Measurements from ENCODE around the gene TBX2. TPM values are rescaled to one million over a fixed set of nuclear protein-coding genes. Genes with fewer than 3 reads are reported as not detected.
A peak's percentile ranks its signal among the peaks of the same experiment; 100 is the strongest.
"Not testable (repeated sequence)": the region's sequence is repeated elsewhere in the genome, so short reads cannot be mapped to it uniquely, and the experiment has no call there.

Gene TBX2
- total and polyA plus RNA-seq, 9 donors = 8.9 to 20.4 (median 10.8) TPM

GRCh38 chr17:61436273-61436672, 36.6 kb downstream of the TBX2 start:
- Histone ChIP-seq H3K27me3 (ENCODE audit: control insufficient read depth, insufficient read depth, low read length) (peaks cover 3% of the 10 kb centered on the region), H3K4me3 (ENCODE audit: low read length) (no peak overlapping the region), H3K36me3 (ENCODE audit: control insufficient read depth, insufficient read depth, low read length) (no peaks in the 10 kb centered on the region), H3K27ac (ENCODE audit: low read length) (no peak overlapping the region), H3K4me1 (ENCODE audit: control insufficient read depth, insufficient read depth, low read length) (no peaks in the 10 kb centered on the region), H3K9me3 (replicated peaks; ENCODE audit: control insufficient read depth, low read depth, low read length) (peaks cover 13% of the 10 kb centered on the region)
- DNase-seq = no peak

GRCh38 chr17:61436995-61437704, 37.5 kb downstream of the TBX2 start:
- no peaks in the 10 kb centered on the region for H3K36me3 ChIP-seq (ENCODE audit: control insufficient read depth, insufficient read depth, low read length)
- DNase-seq = no peak
- H3K27ac ChIP-seq (ENCODE audit: low read length) = no peak overlapping the region
- H3K27me3 ChIP-seq (ENCODE audit: control insufficient read depth, insufficient read depth, low read length) = peaks cover 3% of the 10 kb centered on the region
- H3K4me3 ChIP-seq (ENCODE audit: low read length) = no peak overlapping the region
- no peaks in the 10 kb centered on the region for H3K4me1 ChIP-seq (ENCODE audit: control insufficient read depth, insufficient read depth, low read length)
- H3K9me3 ChIP-seq (replicated peaks; ENCODE audit: control insufficient read depth, low read depth, low read length) = peaks cover 13% of the 10 kb centered on the region

GRCh38 chr17:61440697-61441096, 41.1 kb downstream of the TBX2 start:
- no peak for DNase-seq
- peaks cover 10% of the 10 kb centered on the region for H3K9me3 ChIP-seq (replicated peaks; ENCODE audit: control insufficient read depth, low read depth, low read length)
- H3K4me1 ChIP-seq (ENCODE audit: control insufficient read depth, insufficient read depth, low read length) = peaks cover 8% of the 10 kb centered on the region
- no peaks in the 10 kb centered on the region for H3K36me3 ChIP-seq (ENCODE audit: control insufficient read depth, insufficient read depth, low read length)
- H3K27me3 ChIP-seq (ENCODE audit: control insufficient read depth, insufficient read depth, low read length) = peaks cover 8% of the 10 kb centered on the region
- no peak overlapping the region for H3K27ac ChIP-seq (ENCODE audit: low read length)
- no peak overlapping the region for H3K4me3 ChIP-seq (ENCODE audit: low read length)

- not testable (repeated sequence) for H3K36me3 ChIP-seq (ENCODE audit: control insufficient read depth, insufficient read depth, low read length); H3K27me3 ChIP-seq (ENCODE audit: control insufficient read depth, insufficient read depth, low read length); H3K4me1 ChIP-seq (ENCODE audit: control insufficient read depth, insufficient read depth, low read length); H3K4me3 ChIP-seq (ENCODE audit: low read length); H3K27ac ChIP-seq (ENCODE audit: low read length); DNase-seq
- 95% methylated on average over 5 of the region's 6 CpGs for WGBS (ENCODE audit: insufficient coverage)
- H3K9me3 ChIP-seq (replicated peaks; ENCODE audit: control insufficient read depth, low read depth, low read length) = peaks cover 10% of the 10 kb centered on the region
Measured at GRCh38 chr17:61441507-61441906, 41.9 kb downstream of the TBX2 start.

GRCh38 chr17:61442136-61442775, 42.6 kb downstream of the TBX2 start:
- DNase-seq = no peak
- H3K27me3 ChIP-seq (ENCODE audit: control insufficient read depth, insufficient read depth, low read length) = peaks cover 13% of the 10 kb centered on the region
- H3K27ac ChIP-seq (ENCODE audit: low read length) = no peak overlapping the region
- H3K36me3 ChIP-seq (ENCODE audit: control insufficient read depth, insufficient read depth, low read length) = no peaks in the 10 kb centered on the region
- H3K9me3 ChIP-seq (replicated peaks; ENCODE audit: control insufficient read depth, low read depth, low read length) = peaks cover 7% of the 10 kb centered on the region
- peaks cover 8% of the 10 kb centered on the region for H3K4me1 ChIP-seq (ENCODE audit: control insufficient read depth, insufficient read depth, low read length)
- H3K4me3 ChIP-seq (ENCODE audit: low read length) = no peak overlapping the region
- WGBS (ENCODE audit: insufficient coverage) = 39% methylated on average over 2 of the region's 4 CpGs

GRCh38 chr17:61442878-61443474, 43.3 kb downstream of the TBX2 start:
- Histone ChIP-seq H3K27ac (ENCODE audit: low read length) (no peak overlapping the region), H3K4me1 (ENCODE audit: control insufficient read depth, insufficient read depth, low read length) (peaks cover 8% of the 10 kb centered on the region), H3K4me3 (ENCODE audit: low read length) (no peak overlapping the region), H3K9me3 (replicated peaks; ENCODE audit: control insufficient read depth, low read depth, low read length) (peaks cover 4% of the 10 kb centered on the region), H3K36me3 (ENCODE audit: control insufficient read depth, insufficient read depth, low read length) (no peaks in the 10 kb centered on the region), H3K27me3 (ENCODE audit: control insufficient read depth, insufficient read depth, low read length) (peaks cover 15% of the 10 kb centered on the region)
- WGBS (ENCODE audit: insufficient coverage) = 33% methylated on average over 4 of the region's 11 CpGs
- DNase-seq = no peak

GRCh38 chr17:61443475-61443882, 43.8 kb downstream of the TBX2 start:
- DNase-seq = peak; percentile 79
- 36% methylated on average over 4 of the region's 18 CpGs for whole genome bisulfite sequencing (ENCODE audit: insufficient coverage)
- H3K27me3 ChIP-seq (ENCODE audit: control insufficient read depth, insufficient read depth, low read length) = peaks cover 13% of the 10 kb centered on the region

GRCh38 chr17:61444075-61444474, 44.4 kb downstream of the TBX2 start:
- Histone ChIP-seq H3K4me3 (ENCODE audit: low read length) (peak overlapping the region; percentile 19), H3K27me3 (ENCODE audit: control insufficient read depth, insufficient read depth, low read length) (peaks cover 12% of the 10 kb centered on the region), H3K9me3 (replicated peaks; ENCODE audit: control insufficient read depth, low read depth, low read length) (no peaks in the 10 kb centered on the region), H3K27ac (ENCODE audit: low read length) (no peak overlapping the region), H3K36me3 (ENCODE audit: control insufficient read depth, insufficient read depth, low read length) (no peaks in the 10 kb centered on the region), H3K4me1 (ENCODE audit: control insufficient read depth, insufficient read depth, low read length) (peaks cover 8% of the 10 kb centered on the region)
- no peak for DNase-seq
- WGBS (ENCODE audit: insufficient coverage) = 24% methylated on average over 11 of the region's 13 CpGs

More at GRCh38 chr17:61443475-61443882, 43.8 kb downstream of the TBX2 start:
- peak overlapping the region; percentile 19 for H3K4me3 ChIP-seq (ENCODE audit: low read length)
- H3K36me3 ChIP-seq (ENCODE audit: control insufficient read depth, insufficient read depth, low read length) = no peaks in the 10 kb centered on the region
- no peaks in the 10 kb centered on the region for H3K9me3 ChIP-seq (replicated peaks; ENCODE audit: control insufficient read depth, low read depth, low read length)
- H3K4me1 ChIP-seq (ENCODE audit: control insufficient read depth, insufficient read depth, low read length) = peaks cover 8% of the 10 kb centered on the region
- no peak overlapping the region for H3K27ac ChIP-seq (ENCODE audit: low read length)

GRCh38 chr17:61444831-61445230, 45.2 kb downstream of the TBX2 start:
- Histone ChIP-seq H3K9me3 (replicated peaks; ENCODE audit: control insufficient read depth, low read depth, low read length) (no peaks in the 10 kb centered on the region), H3K27me3 (ENCODE audit: control insufficient read depth, insufficient read depth, low read length) (peaks cover 12% of the 10 kb centered on the region), H3K27ac (ENCODE audit: low read length) (no peak overlapping the region), H3K36me3 (ENCODE audit: control insufficient read depth, insufficient read depth, low read length) (no peaks in the 10 kb centered on the region), H3K4me3 (ENCODE audit: low read length) (no peak overlapping the region), H3K4me1 (ENCODE audit: control insufficient read depth, insufficient read depth, low read length) (peaks cover 8% of the 10 kb centered on the region)
- DNase-seq = no peak
- WGBS (ENCODE audit: insufficient coverage) = 91% methylated on average over 5 of the region's 6 CpGs

- Histone ChIP-seq H3K27ac (ENCODE audit: low read length) (no peak overlapping the region), H3K9me3 (replicated peaks; ENCODE audit: control insufficient read depth, low read depth, low read length) (no peaks in the 10 kb centered on the region), H3K36me3 (ENCODE audit: control insufficient read depth, insufficient read depth, low read length) (no peaks in the 10 kb centered on the region), H3K27me3 (ENCODE audit: control insufficient read depth, insufficient read depth, low read length) (peaks cover 32% of the 10 kb centered on the region), H3K4me3 (ENCODE audit: low read length) (no peak overlapping the region), H3K4me1 (ENCODE audit: control insufficient read depth, insufficient read depth, low read length) (peaks cover 15% of the 10 kb centered on the region)
- no peak for DNase-seq
Measured at GRCh38 chr17:61447358-61447757, 47.7 kb downstream of the TBX2 start.
